Activated CD8-positive, alpha-beta memory T cell treated with anti-CD3 and anti-CD28 coated beads, Interleukin-2, amount 50 U/mL, for 24 hours (primary cell): ENCODE results near the gene CRYGS.
"Not testable (repeated sequence)": the region's sequence is repeated elsewhere in the genome, so short reads cannot be mapped to it uniquely, and the experiment has no call there.

ENCODE experiments used
- DNase-seq: peaks from one replicate; pipeline ENCODE4 v3.0.0-alpha.2; 2020; ENCODE audit errors: extremely low read depth

Gene CRYGS

DNA sequence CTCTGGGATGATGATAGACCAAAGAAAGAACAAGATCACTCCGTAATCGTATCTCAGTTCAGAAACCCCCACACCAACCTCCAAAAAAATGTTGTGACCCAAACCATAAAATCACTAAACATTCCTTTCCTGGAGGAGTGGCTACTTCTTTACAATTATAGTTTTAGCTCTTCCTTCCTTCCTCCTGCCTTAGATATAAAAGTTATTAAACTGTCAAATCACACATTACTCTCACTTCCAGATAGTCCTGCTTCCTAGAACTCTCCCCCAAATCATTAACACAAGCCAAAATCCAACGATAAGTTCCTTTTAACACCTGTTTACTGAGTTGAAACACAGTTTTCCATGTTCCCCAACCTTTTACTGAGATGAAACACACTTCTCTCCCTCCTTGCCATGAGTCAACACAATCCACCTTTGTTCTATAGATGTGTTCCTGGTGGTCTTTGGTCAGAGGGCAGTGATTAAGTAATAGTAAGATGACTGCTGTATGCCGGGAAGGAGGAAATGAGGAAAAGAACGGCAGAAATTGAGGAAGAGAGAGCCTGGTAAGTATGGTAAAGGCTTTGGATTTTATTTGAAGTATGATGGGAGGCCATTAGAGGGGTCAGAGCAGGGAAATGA is 8.3 kb upstream of the CRYGS start:
- DNase-seq = no peak

DNA sequence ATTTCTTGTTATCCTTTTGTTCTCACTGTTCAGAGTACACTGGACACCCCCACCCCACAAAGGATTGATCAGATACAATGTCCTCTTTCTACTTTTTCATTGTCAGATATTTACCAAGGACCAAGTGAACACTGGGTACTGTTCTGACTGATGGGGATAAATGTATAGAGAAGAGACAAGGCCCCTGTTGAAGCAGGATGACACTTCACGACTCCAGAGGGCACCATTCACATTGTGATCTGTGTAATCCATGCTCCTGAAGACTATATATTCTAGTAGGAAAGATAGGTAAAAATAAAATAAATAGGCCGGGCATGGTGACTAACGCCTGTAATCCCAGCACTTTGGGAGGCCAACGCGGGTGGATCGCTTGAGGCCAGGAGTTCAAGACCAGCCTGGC is 7.2 kb upstream of the CRYGS start:
- no peak for DNase-seq

- DNase-seq = no peak
Observed at GRCh38 chr3:186549497-186549896, 5.3 kb upstream of the CRYGS start.

- DNase-seq = no peak
Observed at GRCh38 chr3:186540835-186541226, 3.3 kb downstream of the CRYGS start.

DNA sequence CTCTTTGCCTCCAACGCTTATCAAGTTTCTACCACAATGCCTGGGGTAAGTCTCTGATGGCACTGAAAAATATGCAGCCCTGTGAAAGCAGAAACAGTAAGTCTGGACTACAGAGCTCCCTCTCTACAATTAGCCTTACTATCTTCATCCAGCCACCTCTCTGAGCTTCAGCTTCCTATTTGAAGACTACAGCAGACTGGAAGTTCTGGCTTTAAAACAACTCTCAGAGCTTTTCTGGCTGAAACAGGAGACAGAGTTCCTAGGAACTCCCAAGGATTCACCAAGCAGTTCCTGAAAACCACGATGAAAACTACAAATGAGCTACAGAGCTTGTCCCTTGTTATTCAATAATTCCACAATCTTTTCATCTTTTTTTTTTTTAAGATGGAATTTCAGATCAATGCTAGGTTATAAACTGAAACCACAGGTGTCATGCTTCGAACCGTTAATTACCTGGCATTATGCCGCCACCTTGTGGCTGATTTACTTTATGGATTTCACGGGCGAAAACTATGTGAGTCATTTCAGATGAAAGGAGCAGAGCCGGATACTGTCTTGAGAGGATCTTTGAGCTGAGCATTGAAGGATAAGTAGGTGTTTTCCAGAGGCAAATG is 3.9 kb downstream of the CRYGS start:
- peak; percentile 60 for DNase-seq

DNA sequence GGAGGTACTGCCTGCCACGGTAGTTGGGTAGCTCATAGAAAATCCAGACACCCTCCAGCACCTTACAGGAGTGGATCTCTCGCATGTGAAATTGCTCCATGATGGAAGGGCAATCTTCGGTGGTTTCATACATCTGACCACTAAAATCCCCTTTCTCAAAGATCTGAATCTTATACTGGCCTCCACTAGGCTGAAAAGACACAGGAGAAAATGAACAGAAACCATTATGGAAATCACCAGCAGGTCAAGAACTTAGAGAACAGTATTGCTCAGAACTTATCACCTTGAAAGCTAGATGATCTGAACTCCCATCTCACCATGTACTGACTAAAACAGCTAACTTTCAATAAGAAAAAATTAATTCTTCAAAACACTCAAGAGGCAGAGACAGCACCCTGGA is 5.4 kb downstream of the CRYGS start:
- no peak for DNase-seq

GRCh38 chr3:186536883-186537844 is 7.0 kb downstream of the CRYGS start:
- no peak for DNase-seq

- no peak for DNase-seq
Observed at GRCh38 chr3:186534113-186534669, 10.0 kb downstream of the CRYGS start.

- DNase-seq = no peak
Observed at GRCh38 chr3:186532598-186533072, 11.5 kb downstream of the CRYGS start.

- not testable (repeated sequence) for DNase-seq
Observed at GRCh38 chr3:186531694-186532093, 12.5 kb downstream of the CRYGS start.

DNA sequence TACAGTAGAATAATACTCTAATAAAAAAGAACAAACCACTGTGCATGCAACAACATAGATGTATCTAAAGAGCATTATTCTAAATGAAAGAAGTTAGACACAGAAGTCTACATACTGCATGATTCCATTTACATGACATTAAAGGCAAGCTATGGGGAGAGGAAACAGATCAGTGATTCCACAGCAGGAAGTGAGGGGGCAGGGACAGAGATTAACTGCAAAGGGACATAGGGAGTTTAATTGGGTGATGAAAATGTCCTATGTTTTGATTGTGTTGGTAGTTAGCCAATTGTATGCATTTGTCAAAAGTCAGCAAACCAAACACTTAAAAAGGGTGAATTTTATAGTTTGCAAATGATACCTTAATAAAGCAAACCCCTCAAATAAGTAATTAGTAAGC is 13.8 kb downstream of the CRYGS start:
- no peak for DNase-seq

DNA sequence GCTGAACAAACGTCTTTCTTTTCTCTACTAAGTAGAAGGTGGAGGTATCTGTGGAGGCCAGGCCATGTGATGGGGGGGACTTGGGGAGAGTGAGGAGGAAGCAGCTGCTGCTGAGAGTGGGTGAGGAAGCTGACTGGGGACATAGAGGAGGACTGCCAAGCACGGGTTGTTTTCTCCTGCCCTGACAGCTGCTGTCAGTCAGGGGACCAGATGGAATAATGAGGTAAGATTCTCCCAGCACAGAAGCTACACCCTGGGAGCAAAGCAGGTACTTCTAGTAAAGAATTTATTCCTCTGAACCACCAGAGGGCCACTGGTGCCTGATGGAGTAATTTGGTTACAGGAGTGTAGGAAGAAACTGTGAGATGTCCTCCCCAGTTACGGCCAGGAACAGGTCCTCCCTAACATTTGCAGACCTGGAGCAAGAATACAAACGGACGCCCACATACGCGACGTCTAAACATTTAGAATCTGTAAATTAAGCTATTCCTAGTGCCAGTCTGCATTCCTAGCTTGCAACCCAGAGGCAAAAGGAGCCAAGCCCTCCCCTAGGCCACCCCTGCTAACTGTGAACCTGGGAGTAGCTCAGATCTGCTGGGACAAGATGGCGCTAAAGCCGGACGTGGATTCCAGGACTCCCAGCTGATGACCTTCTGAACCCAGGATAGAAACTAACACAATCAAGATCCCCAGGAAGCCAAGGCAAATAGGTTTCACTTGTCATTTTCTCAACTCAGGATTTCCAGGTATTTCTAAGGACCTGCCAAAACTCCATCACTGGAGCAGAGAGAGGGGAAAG is 14.8 kb downstream of the CRYGS start:
- DNase-seq = no peak

- DNase-seq = no peak
Observed at GRCh38 chr3:186526256-186526606, 17.9 kb downstream of the CRYGS start.

DNA sequence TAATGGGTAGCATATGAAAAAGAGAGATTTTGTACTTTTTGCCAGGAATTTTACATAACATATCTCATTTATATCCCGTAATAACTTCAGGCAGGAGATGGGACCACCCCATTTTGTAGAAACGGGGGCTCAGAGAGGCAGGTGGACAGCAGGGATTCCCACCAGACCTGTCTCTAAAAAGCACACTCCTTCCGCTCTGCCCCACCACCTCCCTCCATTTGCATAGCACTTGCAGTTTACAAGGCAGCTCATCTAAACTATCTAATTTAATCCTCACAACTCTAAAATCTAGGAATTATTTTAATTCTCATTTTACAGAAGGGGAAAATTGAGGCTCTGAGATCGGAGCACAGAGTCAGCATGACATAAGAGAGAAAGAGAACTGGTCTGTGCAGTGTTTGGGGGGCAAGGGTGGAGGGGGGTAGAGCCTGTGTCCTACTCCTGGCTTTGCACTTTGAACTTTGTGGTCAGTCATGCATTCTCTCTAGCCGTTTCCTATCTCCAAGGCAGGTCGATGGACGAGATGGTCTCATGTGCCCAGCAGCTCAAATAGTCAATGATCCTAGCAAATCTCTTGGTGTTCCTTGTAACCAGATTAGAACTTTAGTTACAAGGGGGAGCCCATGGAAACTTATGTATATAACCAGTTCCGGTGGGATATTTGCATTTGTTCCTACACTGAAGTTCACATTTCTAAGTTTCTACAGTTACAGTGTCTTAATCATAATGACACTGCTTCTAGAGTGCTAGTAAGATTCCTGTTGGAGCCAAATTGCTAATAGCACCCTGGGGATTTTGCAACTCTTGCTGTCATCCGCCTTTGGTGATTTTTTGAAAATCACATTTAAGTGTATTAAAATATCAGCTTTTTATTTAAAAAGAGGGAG is 18.6 kb downstream of the CRYGS start:
- no peak for DNase-seq

DNA sequence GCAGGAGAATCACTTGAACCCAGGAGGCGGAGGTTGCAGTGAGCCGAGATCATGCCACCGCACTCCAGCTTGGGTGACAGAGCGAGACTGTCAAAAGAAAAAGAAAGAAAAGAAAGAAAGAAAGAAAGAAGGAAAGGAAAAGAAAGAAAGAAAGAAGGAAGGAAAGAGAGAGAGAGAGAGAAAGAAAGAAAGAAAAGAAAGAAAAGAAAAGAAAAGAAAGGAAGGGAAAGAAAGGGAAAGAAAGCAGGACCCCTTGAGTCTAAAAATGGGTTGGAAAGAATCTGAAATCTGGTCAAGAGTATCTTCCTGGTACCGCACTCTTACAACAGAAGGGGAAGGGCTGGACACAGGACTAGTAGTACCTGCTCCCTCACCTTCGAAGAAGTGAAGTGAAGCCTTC is 19.6 kb downstream of the CRYGS start:
- DNase-seq = no peak

DNA sequence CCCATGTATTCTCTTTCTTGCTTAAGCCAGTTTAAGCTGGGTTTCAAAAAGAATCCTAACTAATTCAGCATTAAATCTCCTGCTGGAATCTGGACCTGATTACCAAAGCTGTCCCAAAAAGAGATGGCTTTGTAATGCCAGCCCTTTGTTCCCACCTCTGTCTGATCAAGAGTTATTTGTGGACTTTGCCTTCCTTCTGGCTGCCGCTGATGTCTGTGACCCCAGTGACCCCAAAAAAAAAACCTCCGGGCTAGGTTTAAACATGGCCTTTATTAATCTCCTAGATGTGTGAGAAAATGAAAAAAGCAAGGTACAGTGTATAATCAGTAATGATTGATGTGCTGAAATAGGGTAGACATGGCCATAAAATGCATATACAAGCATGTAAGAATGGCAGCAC is 20.7 kb downstream of the CRYGS start:
- DNase-seq = no peak

DNA sequence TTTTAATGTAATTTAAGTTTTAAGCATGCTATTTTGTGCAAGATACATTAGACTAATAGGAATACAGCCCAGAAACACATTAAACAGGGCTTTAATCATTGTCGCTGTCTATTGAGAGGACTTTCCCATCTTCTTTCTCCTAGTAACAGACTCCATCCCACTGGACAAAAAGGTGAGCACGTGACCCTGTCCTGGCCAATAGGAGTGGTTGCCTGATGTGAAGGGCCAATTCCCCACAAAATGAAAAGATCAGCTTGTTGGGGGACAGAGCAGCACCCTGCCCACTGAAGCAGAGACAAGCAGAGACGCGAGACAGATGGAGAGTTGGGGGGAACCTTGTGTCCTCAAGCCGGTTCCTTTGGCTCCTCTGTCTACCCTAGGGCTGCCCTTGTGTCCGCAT is 21.2 kb downstream of the CRYGS start:
- DNase-seq = no peak

DNA sequence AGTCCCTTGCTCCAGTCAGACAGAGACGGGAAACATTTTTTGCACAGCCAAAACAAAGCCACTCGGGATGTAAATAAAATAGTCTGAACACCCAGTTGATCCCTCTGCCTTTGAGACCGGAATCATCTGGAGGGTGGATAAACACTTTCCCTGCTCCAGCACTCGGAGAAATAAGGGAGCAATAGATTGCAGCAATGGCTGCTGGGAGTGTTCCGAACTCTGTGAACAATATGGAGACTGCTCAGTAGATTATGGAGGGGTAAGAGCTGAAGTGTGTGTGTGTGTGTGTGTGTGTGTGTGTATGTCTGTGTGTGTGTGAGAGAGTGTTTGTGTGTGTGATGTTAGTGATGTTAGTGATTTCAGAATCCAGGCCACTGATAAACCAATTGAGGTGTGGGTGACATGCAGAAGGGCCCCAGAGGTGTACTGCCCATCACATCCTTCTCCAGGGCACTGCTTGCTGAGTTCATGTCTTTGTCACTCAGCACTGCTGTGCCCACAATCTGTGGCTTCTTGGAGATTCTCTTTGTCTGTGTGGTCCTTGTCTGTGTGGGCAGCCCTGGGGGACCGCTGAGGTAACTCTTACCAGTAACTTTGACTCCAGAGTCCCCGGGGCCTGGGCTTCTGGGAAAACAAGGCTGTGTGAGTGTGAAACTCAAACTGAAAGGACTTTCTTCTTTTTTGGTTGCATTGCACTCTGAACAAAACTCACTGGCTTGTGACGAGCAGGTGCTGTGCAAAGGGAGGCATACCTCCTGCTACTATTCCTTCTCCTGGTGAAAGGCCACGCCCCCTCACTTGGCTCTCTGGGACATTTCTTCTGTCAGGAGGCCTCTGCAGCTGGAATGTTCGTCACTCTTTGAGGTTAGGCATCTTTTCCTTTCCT is 23.0 kb downstream of the CRYGS start:
- no peak for DNase-seq

- DNase-seq = no peak
Observed at GRCh38 chr3:186520431-186520830, 23.7 kb downstream of the CRYGS start.
